Measurements from ENCODE around the gene BCKDHA. TPM values are rescaled to one million over a fixed set of nuclear protein-coding genes. Genes with fewer than 3 reads are reported as not detected.

The BCKDHA gene
- total and polyA plus RNA-seq, 8 donors: 9.3 to 34.2 (median 22.1) TPM

DNA sequence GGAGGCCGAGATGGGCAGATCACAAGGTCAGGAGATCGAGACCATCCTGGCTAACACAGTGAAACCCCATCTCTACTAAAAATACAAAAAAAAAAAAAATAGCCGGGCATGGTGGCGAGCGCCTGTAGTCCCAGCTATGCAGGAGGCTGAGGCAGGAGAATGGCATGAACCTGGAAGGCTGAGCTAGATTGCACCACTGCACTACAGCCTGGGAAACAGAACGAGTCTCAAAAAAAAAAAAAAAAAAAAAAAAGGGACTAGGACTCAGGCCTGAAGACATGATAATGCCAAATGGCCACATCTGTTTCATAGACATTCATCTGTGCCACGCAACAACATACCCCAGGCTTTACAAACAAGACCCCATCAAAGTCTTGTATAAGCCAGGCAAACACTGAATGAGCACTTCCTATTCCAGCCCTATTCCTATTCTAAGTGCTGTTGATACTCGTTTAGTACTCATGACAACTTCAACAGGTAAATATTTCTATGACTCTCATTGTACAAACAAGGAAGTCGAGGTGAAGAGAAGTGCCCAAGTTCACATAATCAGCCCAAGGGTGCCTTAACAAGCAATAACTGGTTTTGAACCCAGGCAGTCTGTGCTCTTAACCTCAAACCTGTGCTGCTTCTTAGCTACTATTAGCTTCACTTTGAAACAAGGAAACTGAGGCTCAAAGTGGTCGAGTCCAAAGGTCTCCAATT, 35.3 kb upstream of the BCKDHA start:
- FAIRE-seq (no peak), ATAC-seq (peak in 3 of 4 donors; percentile 6 to 23 (median 11)), DNase-seq (no peak)
- Histone ChIP-seq H3K27me3 (no peaks in the 10 kb centered on the region), H3K4me1 (peaks cover 4 to 14% (median 8%) of the 10 kb centered on the region in 3 donors), H3K4me3 (no peak overlapping the region), H3K36me3 (no peaks in the 10 kb centered on the region), H3K27ac (peak overlapping the region in 2 of 4 donors; percentile 93 to 97), H3K9me3 (no peaks in the 10 kb centered on the region)
- intact Hi-C loops (cut with DNase I): no loop called here
- TF ChIP-seq, protein P1, sequence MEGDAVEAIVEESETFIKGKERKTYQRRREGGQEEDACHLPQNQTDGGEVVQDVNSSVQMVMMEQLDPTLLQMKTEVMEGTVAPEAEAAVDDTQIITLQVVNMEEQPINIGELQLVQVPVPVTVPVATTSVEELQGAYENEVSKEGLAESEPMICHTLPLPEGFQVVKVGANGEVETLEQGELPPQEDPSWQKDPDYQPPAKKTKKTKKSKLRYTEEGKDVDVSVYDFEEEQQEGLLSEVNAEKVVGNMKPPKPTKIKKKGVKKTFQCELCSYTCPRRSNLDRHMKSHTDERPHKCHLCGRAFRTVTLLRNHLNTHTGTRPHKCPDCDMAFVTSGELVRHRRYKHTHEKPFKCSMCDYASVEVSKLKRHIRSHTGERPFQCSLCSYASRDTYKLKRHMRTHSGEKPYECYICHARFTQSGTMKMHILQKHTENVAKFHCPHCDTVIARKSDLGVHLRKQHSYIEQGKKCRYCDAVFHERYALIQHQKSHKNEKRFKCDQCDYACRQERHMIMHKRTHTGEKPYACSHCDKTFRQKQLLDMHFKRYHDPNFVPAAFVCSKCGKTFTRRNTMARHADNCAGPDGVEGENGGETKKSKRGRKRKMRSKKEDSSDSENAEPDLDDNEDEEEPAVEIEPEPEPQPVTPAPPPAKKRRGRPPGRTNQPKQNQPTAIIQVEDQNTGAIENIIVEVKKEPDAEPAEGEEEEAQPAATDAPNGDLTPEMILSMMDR (IDR thresholded peaks at IDR 0.05): no peak
- 72 to 73% methylated on average over 9 to 10 of the region's 10 CpGs for WGBS, 2 donors

DNA sequence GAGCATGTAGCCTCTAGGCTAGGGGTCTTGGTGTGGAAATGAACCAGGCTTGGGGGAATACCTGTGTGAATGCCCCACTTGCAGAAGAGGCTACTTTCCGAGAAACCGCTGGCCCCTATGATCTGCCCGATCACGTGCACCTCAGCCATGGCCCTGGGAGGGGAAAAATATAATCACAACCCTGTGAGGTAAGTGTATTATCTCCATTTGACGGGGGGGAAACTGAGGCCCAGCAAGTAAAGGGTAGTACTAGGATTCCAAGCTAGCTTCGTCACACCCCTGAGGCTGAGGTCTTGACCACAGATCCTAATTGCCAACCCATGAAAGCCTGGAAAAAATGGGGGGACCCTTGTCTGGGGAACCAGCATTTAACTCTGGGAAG, 34.3 kb upstream of the BCKDHA start:
- TF ChIP-seq, protein P1 (IDR thresholded peaks at IDR 0.05): no peak
- peak in 1 of 6 donors; percentile 37 for DNase-seq
- FAIRE-seq: no peak
- H3K9me3 ChIP-seq: no peaks in the 10 kb centered on the region
- intact Hi-C loops (cut with DNase I): no loop called here
- peak overlapping the region; percentile 46 to 73 (median 54) for H3K4me3 ChIP-seq
- H3K27me3 ChIP-seq: no peaks in the 10 kb centered on the region
- peaks cover 4 to 24% (median 18%) of the 10 kb centered on the region in 3 donors for H3K4me1 ChIP-seq
- H3K27ac ChIP-seq: peak overlapping the region; percentile 93 to 98 (median 96)
- ATAC-seq: no peak
- 31 to 43% methylated on average over 6 of the region's 6 CpGs for WGBS, 2 donors
- H3K36me3 ChIP-seq: no peaks in the 10 kb centered on the region

DNA sequence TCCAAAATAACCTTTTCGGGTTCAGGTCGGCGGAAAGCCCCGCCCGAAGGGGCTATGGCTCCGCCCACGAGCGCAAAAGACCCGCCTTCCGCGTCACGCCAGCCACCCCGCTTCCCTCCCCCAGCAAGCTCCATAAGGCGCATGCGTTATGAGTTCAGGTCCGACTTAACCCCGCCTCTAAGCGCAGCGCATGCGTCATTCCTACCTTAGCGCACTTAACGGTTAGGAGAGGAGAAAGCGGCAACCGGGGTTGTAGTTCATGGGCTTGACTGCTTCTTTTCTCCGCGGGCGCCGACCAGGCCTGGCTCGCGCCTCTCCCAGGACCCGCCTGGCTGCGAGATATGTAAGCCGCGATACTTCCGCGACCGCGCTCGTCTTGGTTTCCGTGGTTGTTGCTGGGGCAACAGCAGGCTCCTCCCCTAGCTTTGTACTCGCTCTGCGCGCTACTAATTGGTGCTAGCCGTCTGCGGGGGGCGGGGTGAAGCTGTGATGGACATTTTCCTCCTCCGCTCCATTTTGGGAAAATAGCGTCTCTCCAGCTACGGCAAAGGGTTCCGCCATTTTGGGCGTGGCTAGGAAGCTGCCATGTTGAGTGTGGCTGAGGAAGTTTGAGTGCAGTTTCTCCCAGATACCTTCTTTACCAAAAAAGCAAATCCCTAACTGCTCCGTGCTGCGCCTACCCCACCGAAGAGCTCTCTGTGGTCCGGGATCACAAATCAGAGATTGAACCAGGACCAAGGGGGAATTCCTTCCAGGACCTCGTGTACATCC, 33.7 kb upstream of the BCKDHA start, which contains the start of gene B9D2:
TSS of gene B9D2 (minus strand) at position 397 of the 771 bp plus-strand sequence. CDS start 630 bp downstream, outside the sequence.
- DNase-seq (peak; percentile 94 to 99 (median 98)), ATAC-seq (peak; percentile 91 to 95 (median 93)), FAIRE-seq (peak; percentile 34)
- Histone ChIP-seq H3K36me3 (no peaks in the 10 kb centered on the region), H3K4me3 (peak within 1 kb of the TSS; percentile 46 to 73 (median 54)), H3K9me3 (no peaks in the 10 kb centered on the region), H3K27ac (peak within 1 kb of the TSS; percentile 93 to 98 (median 96)), H3K4me1 (peaks cover 4 to 26% (median 20%) of the 10 kb centered on the region in 3 donors), H3K27me3 (no peaks in the 10 kb centered on the region)
- 0% methylated on average over 55 to 56 of the region's 56 CpGs for WGBS, 2 donors
- TF ChIP-seq, protein P1 (IDR thresholded peaks at IDR 0.05): no peak
- intact Hi-C loops (cut with DNase I): no loop called here

DNA sequence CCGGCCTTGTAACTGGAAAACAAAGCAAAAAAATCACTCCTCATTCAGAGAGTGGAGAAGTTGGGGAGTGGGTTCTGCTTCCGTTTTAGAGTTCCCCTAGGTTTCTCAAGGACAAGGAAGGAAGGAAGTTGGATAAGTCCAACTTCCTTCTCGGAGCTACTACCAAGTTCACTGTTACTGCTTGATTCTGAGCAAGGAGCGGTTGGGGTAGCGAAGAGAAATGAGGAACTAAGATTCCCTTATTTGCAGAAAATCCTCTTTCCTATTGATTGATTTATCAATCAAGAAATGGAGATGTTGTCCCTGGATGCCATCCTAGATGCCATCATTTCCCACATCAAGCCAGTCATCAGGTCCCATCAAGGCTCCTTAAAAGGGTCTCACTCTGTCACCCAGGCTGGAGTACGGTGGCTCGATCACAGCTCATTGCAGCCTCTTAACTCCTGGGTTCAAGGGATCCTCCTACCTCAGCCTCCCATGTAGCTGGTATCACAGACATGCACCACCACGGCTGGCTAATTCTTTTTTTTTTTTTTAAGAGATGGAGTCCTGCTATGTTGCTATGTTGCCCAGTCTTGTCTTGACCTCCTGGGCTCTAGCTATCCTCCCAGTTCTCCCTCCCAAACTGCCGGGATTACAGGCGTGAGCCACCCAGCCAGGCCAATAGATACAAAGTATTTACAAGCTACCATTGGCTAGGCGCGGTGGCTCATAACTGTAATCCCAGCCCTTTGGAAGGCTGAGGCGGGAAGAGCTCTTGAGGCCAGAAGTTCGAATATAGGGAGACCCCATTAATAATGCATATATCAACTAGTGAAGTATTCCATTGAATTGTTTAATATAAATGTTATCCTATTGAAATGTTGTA, 32.9 kb upstream of the BCKDHA start:
- ATAC-seq (no peak), DNase-seq (no peak), FAIRE-seq (no peak)
- Histone ChIP-seq H3K27me3 (no peaks in the 10 kb centered on the region), H3K36me3 (no peaks in the 10 kb centered on the region), H3K4me3 (peak overlapping the region; percentile 46 to 73 (median 54)), H3K27ac (peak overlapping the region; percentile 93 to 98 (median 96)), H3K4me1 (peaks cover 4 to 26% (median 20%) of the 10 kb centered on the region in 3 donors), H3K9me3 (no peaks in the 10 kb centered on the region)
- WGBS, 2 donors: 75 to 79% methylated on average over 14 of the region's 14 CpGs
- intact Hi-C loops (cut with DNase I): no loop called here
- TF ChIP-seq, protein P1 (IDR thresholded peaks at IDR 0.05): no peak
